UCSD-AML1 (cell line): ENCODE measurements around the gene CORO7.
A peak's percentile ranks its signal among the peaks of the same experiment; 100 is the strongest.

Experiments used
- DNase-seq: peaks from one replicate; lab custom pipeline; 2025; ENCODE audit not compliant: unreplicated experiment; lab: John Stamatoyannopoulos, UW

The CORO7 gene

GRCh38 chr16:4313563-4314531, 102.5 kb downstream of the CORO7 start:
- peak; percentile 68 for DNase-seq

GRCh38 chr16:4309833-4310266, 106.5 kb downstream of the CORO7 start:
- DNase-seq = peak; percentile 77

GRCh38 chr16:4309102-4309832, 107.1 kb downstream of the CORO7 start:
- DNase-seq = no peak

GRCh38 chr16:4307215-4308037, 109.0 kb downstream of the CORO7 start:
- DNase-seq = peak; percentile 98

GRCh38 chr16:4306470-4307214, 109.8 kb downstream of the CORO7 start:
- no peak for DNase-seq
